Measurements from ENCODE around the gene CTAGE8.
"Not testable (repeated sequence)": the region's sequence is repeated elsewhere in the genome, so short reads cannot be mapped to it uniquely, and the experiment has no call there.

- not testable (repeated sequence) for TF ChIP-seq CTCF (IDR thresholded peaks at IDR 0.05; ENCODE audit: insufficient read depth, low read length); REST (IDR thresholded peaks at IDR 0.05; ENCODE audit: insufficient replicate concordance, low read depth); POLR2AphosphoS5 (IDR thresholded peaks at IDR 0.05; ENCODE audit: low read depth); SPI1 (IDR thresholded peaks at IDR 0.05; ENCODE audit: borderline replicate concordance, low read depth)
Measured at GRCh38 chr7:144302578-144303303, 33.7 kb upstream of the CTAGE8 start.

All from HL-60 (cell line).